Skeletal muscle tissue (tissue), 4 donors: ENCODE data around the gene APPBP2. TPM values are rescaled to one million over a fixed set of nuclear protein-coding genes. Genes with fewer than 3 reads are reported as not detected.
"Not testable (repeated sequence)": the region's sequence is repeated elsewhere in the genome, so short reads cannot be mapped to it uniquely, and the experiment has no call there.

Experiments used
- H3K27ac ChIP-seq: one replicate; pipeline ENCODE4 v1.7.0; 2013; ENCODE audit warnings: mild to moderate bottlenecking, low read depth, low read length, inconsistent platforms
- H3K27me3 ChIP-seq, 3 donors: one replicate each; pipeline ENCODE4 v1.7.0; 2013; ENCODE audit warnings: low read length in 3 of 3; ENCODE audit not compliant: control insufficient read depth in 3 of 3, insufficient read depth in 3 of 3
- H3K36me3 ChIP-seq, 3 donors: one replicate each; pipeline ENCODE4 v1.7.0; 2013; ENCODE audit warnings: low read length in 3 of 3; ENCODE audit not compliant: control insufficient read depth in 3 of 3, insufficient read depth in 3 of 3
- H3K4me1 ChIP-seq, 3 donors: one replicate each; pipeline ENCODE4 v1.7.0; 2013; ENCODE audit warnings: low read length in 3 of 3, mild to moderate bottlenecking in 3 of 3; ENCODE audit not compliant: control insufficient read depth in 3 of 3, insufficient read depth in 3 of 3
- H3K4me3 ChIP-seq, 3 donors: one replicate each; pipeline ENCODE4 v1.7.0; 2013; ENCODE audit warnings: low read length in 3 of 3
- H3K9ac ChIP-seq, 3 donors: one replicate each; pipeline ENCODE4 v1.7.0; 2013; ENCODE audit warnings: low read length in 3 of 3, mild to moderate bottlenecking in 3 of 3, moderate library complexity in 2 of 3, low read depth in 1 of 3
- H3K9me3 ChIP-seq, 3 donors: one replicate each; pipeline ENCODE4 v1.7.0; 2013; ENCODE audit warnings: low read length in 3 of 3; ENCODE audit not compliant: control insufficient read depth in 3 of 3
- total RNA-seq: library from RNA; depleted of rRNA; stranded (reverse); fragments of >200 nt; gene quantifications from one replicate; pipeline ENCODE4 v1.2.3, GENCODE V29; 2014
- donor health status: Osteomylitis.

Gene APPBP2
- total RNA-seq, 1 donor from 2014 or later = 40.2 TPM

DNA sequence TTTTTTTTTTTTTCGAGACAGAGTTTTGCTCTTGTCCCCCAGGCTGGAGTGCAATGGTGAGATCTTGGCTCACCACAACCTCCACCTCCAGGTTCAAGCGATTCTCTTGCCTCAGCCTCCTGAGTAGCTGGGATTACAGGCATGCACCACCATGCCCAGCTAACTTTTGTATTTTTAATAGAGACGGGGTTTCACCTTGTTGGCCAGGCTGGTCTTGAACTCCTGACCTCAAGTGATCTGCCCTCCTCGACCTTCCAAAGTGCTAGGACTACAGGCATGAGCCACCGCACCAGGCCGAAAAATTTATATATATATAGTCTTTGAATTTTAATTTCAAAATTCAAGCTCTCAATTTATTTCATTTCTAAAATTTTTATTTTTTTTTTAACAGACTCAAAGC lies 97.6 kb downstream of the APPBP2 start:
- H3K27ac ChIP-seq, H3K36me3 ChIP-seq, H3K9me3 ChIP-seq: not testable (repeated sequence)

GRCh38 chr17:60426596-60426995 lies 99.4 kb downstream of the APPBP2 start:
- no peaks in the 10 kb centered on the region for H3K36me3 ChIP-seq
- H3K4me1 ChIP-seq = peaks cover 0 to 5% (median 3%) of the 10 kb centered on the region in 3 donors
- no peaks in the 10 kb centered on the region for H3K27me3 ChIP-seq
- no peak overlapping the region for H3K9ac ChIP-seq
- H3K9me3 ChIP-seq = no peaks in the 10 kb centered on the region
- H3K4me3 ChIP-seq = no peak overlapping the region
- no peak overlapping the region for H3K27ac ChIP-seq

More for the DNA sequence above, 97.6 kb downstream of the APPBP2 start:
- not testable (repeated sequence) for H3K4me1 ChIP-seq, H3K9ac ChIP-seq, H3K4me3 ChIP-seq, H3K27me3 ChIP-seq

- Histone ChIP-seq H3K27ac (no peak overlapping the region), H3K9me3 (no peaks in the 10 kb centered on the region), H3K9ac (no peak overlapping the region), H3K27me3 (no peaks in the 10 kb centered on the region), H3K36me3 (no peaks in the 10 kb centered on the region), H3K4me3 (no peak overlapping the region), H3K4me1 (peaks cover 4 to 10% (median 9%) of the 10 kb centered on the region in 3 donors)
These were observed 100.4 kb downstream of the APPBP2 start for GRCh38 chr17:60425626-60426025.

- Histone ChIP-seq H3K4me3 (no peak overlapping the region), H3K9me3 (no peaks in the 10 kb centered on the region), H3K4me1 (peaks cover 4 to 10% (median 9%) of the 10 kb centered on the region in 3 donors), H3K36me3 (no peaks in the 10 kb centered on the region), H3K9ac (no peak overlapping the region), H3K27me3 (no peaks in the 10 kb centered on the region), H3K27ac (no peak overlapping the region)
These were observed 102.2 kb downstream of the APPBP2 start for GRCh38 chr17:60423865-60424264.

DNA sequence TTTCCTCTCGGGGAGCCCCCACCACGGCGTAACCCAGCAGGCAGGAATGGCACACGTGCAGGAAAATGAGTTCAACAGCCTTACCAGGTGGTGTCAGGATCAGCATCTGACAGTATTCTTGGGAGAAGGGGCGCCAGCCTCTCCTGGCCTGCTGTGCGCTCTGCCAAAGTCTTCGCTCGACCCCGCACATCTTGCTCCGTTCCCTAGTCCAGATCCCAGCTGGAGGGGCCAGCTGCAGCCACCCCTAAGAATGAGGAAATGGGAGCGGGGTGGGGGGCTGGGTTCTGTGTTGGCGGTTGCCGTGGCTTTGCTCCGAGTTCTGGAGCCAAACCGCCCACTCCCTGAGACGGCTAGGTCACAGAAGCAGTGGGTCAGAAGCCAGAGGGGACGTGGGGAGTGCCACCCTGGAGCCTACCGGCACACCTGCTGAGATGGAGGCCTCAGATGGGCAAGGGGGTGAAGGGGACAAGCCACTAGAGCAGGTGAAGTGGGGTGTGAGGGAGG lies 103.8 kb downstream of the APPBP2 start, which contains the start of gene CHCT1:
CHCT1 (plus strand) TSS at position 328 of the 504 bp plus-strand sequence; CDS start at position 432, 104 bp downstream.
- peak within 1 kb of the TSS; percentile 59 to 83 (median 70) for H3K9ac ChIP-seq
- H3K36me3 ChIP-seq = no peaks in the 10 kb centered on the region
- H3K9me3 ChIP-seq = no peaks in the 10 kb centered on the region
- H3K27me3 ChIP-seq = no peaks in the 10 kb centered on the region
- peaks cover 4 to 10% (median 9%) of the 10 kb centered on the region in 3 donors for H3K4me1 ChIP-seq
- peak within 1 kb of the TSS; percentile 60 to 78 (median 61) for H3K4me3 ChIP-seq
- no peak within 1 kb of the TSS for H3K27ac ChIP-seq

- H3K9ac ChIP-seq = peak overlapping the region; percentile 59 to 83 (median 70)
- H3K4me3 ChIP-seq = peak overlapping the region; percentile 60 to 78 (median 61)
- no peaks in the 10 kb centered on the region for H3K9me3 ChIP-seq
- peaks cover 4 to 10% (median 9%) of the 10 kb centered on the region in 3 donors for H3K4me1 ChIP-seq
- H3K27ac ChIP-seq = no peak overlapping the region
- H3K27me3 ChIP-seq = no peaks in the 10 kb centered on the region
- H3K36me3 ChIP-seq = no peaks in the 10 kb centered on the region
These were observed 104.5 kb downstream of the APPBP2 start for GRCh38 chr17:60421273-60422161.

DNA sequence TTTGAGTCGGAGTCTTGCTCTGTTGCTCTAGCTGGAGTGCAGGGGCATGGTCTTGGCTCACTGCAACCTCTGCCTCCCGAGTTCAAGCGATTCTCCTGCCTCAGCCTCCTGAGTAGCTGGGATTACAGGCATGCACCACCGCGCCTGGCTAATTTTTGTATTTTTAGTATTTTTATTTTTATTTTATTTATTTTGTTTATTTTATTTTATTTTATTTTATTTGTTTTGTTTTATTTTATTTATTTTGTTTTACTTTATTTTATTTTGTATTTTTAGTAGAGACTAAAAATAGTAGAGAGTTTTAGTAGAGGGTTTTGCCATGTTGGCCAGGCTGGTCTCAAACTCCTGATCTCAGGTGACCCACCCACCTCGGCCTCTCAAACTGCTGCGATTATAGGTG lies 106.2 kb downstream of the APPBP2 start:
- H3K27me3 ChIP-seq, H3K4me1 ChIP-seq, H3K9ac ChIP-seq, H3K4me3 ChIP-seq, H3K27ac ChIP-seq, H3K36me3 ChIP-seq, H3K9me3 ChIP-seq: not testable (repeated sequence)

- not testable (repeated sequence) for H3K36me3 ChIP-seq, H3K4me3 ChIP-seq, H3K9me3 ChIP-seq, H3K27ac ChIP-seq, H3K27me3 ChIP-seq, H3K4me1 ChIP-seq, H3K9ac ChIP-seq
These were observed 107.0 kb downstream of the APPBP2 start for GRCh38 chr17:60419003-60419402.

DNA sequence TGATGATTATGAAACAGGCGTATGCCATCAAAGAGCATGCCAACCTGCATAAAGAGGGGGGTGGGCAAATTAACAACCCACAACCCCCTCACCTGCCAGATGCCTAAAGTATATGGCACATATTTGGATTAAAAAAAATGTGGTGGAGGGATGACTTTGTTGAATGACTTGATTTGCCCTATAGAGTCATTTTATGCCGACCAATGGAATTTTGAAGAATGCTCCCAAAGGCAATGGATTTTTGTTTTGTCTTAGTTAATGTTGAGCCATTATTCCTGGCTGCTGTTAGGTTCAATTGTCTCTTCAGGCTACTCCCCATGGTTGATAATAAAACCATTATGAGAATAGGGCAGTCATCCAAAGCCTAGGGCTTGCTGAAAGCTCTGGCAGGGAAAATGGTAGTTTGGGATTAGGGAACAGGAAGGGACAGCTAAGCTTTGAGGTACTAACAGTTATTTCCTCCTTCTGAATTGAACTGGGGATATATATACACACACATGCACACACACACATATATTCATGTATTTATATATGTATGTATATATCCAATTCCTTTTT lies 109.6 kb downstream of the APPBP2 start:
- no peaks in the 10 kb centered on the region for H3K27me3 ChIP-seq
- peaks cover 9 to 13% (median 13%) of the 10 kb centered on the region in 3 donors for H3K4me1 ChIP-seq
- no peaks in the 10 kb centered on the region for H3K9me3 ChIP-seq
- no peak overlapping the region for H3K27ac ChIP-seq
- H3K9ac ChIP-seq = no peak overlapping the region
- no peaks in the 10 kb centered on the region for H3K36me3 ChIP-seq
- no peak overlapping the region for H3K4me3 ChIP-seq

- Histone ChIP-seq H3K36me3 (no peaks in the 10 kb centered on the region), H3K4me3 (no peak overlapping the region), H3K4me1 (peaks cover 4 to 10% (median 9%) of the 10 kb centered on the region in 3 donors), H3K9me3 (no peaks in the 10 kb centered on the region), H3K9ac (no peak overlapping the region), H3K27ac (no peak overlapping the region), H3K27me3 (no peaks in the 10 kb centered on the region)
These were observed 110.9 kb downstream of the APPBP2 start for GRCh38 chr17:60415146-60415545.
